Upper lobe of left lung (tissue), 6 donors: ENCODE measurements around the gene AFAP1. TPM values are rescaled to one million over a fixed set of nuclear protein-coding genes. Genes with fewer than 3 reads are reported as not detected.

Experiments
- ATAC-seq, 2 donors: fragments of 200-7000 bp; cut with Tn5 transposase; one replicate each; pipeline ENCODE4 v1.9.1; 2022; ENCODE audit warnings: mild to moderate bottlenecking in 2 of 2, moderate library complexity in 2 of 2; ENCODE audit not compliant: low FRiP score in 2 of 2
- DNase-seq, 2 donors: peaks; one replicate each; pipeline ENCODE4 v3.0.0-alpha.2; 2019 to 2020
- H3K27ac ChIP-seq, 4 donors: fragments of 200-600 bp; sonication (generic); one replicate each; pipeline ENCODE4 v1.5.1; 2016 to 2019
- H3K27me3 ChIP-seq, 4 donors: fragments of 200-600 bp; sonication (generic); one replicate each; pipeline ENCODE4 v1.5.1; 2017 to 2019
- H3K36me3 ChIP-seq, 4 donors: fragments of 200-600 bp; sonication (generic); one replicate each; pipeline ENCODE4 v1.5.1; 2016 to 2019
- H3K4me1 ChIP-seq, 4 donors: fragments of 200-600 bp; sonication (generic); one replicate each; pipeline ENCODE4 v1.5.1; 2018 to 2019
- H3K4me3 ChIP-seq, 4 donors: fragments of 200-600 bp; sonication (generic); one replicate each; pipeline ENCODE4 v1.5.1; 2017 to 2019; ENCODE audit warnings: mild to moderate bottlenecking in 2 of 4, moderate library complexity in 1 of 4
- H3K9me3 ChIP-seq, 4 donors: fragments of 200-600 bp; sonication (generic); one replicate each; pipeline ENCODE4 v1.5.1; 2018 to 2019
- EP300 ChIP-seq, 4 donors: sonication (generic); formaldehyde crosslinking; IDR thresholded peaks; one replicate each; pipeline ENCODE4 v1.5.1; 2017; ENCODE audit warnings: antibody characterized with exemption in 4 of 4, control low read depth in 2 of 4
- POLR2A ChIP-seq, 4 donors: fragments of 450-650 bp; IDR thresholded peaks; one replicate each; pipeline ENCODE4 v1.5.1; 2016 to 2017; ENCODE audit warnings: antibody characterized with exemption in 4 of 4, mild to moderate bottlenecking in 2 of 4
- POLR2AphosphoS5 ChIP-seq, 2 donors: sonication (generic); formaldehyde crosslinking; IDR thresholded peaks; one replicate each; pipeline ENCODE4 v1.5.1; 2017; ENCODE audit warnings: antibody characterized with exemption in 2 of 2
- WGBS, 2 donors: methylation state at CpG; one replicate each; pipeline ENCODE4 v1.1.5; 2017 to 2018; 5-methylcytosine and 5-hydroxymethylcytosine counted together
- total RNA-seq, 6 donors: library from RNA; depleted of rRNA in 4 of 6; stranded (reverse); fragments of >200 nt in 4 of 6; gene quantifications; one replicate each; pipeline versions ENCODE4 v1.1.0 to v1.2.1, GENCODE V29; 2016 to 2021
- TF ChIP-seq, protein P1 (sequence below), 6 experiments: fragments of 450-650 bp in 4 of 6; fragments of 200-600 bp in 2 of 6; sonication (generic) in 2 of 6; IDR thresholded peaks; one replicate each; pipeline ENCODE4 v1.5.1; 2016 to 2019; ENCODE audit warnings: antibody characterized with exemption in 6 of 6
- donor health status: DM: no; HTN: no; CAD: no; lungs with moderate emphysema.
- donor health status: DM: no; HTN: yes; CAD: no; lungs with severe emphysema.

Gene AFAP1
- total RNA-seq, 6 donors from 2014 or later: 10.9 to 26.7 (median 19.2) TPM

DNA sequence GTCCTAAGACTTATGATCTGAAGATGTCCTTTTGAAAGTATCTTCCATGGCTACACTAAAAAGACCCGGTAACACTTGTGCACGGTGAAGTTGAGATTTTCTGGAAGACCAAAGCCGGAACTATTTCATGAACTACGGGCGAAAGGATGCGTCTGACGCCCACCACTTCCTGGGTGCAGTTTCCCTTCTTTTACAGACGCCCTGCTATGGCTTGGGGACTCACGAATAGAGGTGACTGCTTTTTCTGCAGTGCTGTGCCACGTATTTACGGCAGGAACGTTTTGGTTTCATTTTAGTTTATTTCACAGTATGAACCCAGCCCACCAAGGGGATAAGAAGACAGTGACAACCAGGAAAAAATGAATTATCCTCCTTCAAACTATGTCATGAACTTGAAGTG, 180.4 kb downstream of the AFAP1 start:
- peak overlapping the region in 1 of 4 donors; percentile 21 for H3K27ac ChIP-seq
- ATAC-seq (no peak), DNase-seq (no peak)
- peaks cover 0 to 19% (median 7%) of the 10 kb centered on the region in 4 donors for H3K36me3 ChIP-seq
- H3K9me3 ChIP-seq: no peaks in the 10 kb centered on the region
- no peaks in the 10 kb centered on the region for H3K27me3 ChIP-seq
- 69 to 77% methylated on average over 12 of the region's 12 CpGs for WGBS, 2 donors
- H3K4me3 ChIP-seq: no peak overlapping the region
- TF ChIP-seq EP300 (IDR thresholded peaks at IDR 0.05) (no peak), POLR2AphosphoS5 (IDR thresholded peaks at IDR 0.05) (no peak), POLR2A (IDR thresholded peaks at IDR 0.05) (no peak)
- TF ChIP-seq, protein P1, sequence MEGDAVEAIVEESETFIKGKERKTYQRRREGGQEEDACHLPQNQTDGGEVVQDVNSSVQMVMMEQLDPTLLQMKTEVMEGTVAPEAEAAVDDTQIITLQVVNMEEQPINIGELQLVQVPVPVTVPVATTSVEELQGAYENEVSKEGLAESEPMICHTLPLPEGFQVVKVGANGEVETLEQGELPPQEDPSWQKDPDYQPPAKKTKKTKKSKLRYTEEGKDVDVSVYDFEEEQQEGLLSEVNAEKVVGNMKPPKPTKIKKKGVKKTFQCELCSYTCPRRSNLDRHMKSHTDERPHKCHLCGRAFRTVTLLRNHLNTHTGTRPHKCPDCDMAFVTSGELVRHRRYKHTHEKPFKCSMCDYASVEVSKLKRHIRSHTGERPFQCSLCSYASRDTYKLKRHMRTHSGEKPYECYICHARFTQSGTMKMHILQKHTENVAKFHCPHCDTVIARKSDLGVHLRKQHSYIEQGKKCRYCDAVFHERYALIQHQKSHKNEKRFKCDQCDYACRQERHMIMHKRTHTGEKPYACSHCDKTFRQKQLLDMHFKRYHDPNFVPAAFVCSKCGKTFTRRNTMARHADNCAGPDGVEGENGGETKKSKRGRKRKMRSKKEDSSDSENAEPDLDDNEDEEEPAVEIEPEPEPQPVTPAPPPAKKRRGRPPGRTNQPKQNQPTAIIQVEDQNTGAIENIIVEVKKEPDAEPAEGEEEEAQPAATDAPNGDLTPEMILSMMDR (IDR thresholded peaks at IDR 0.05): no peak
- no peaks in the 10 kb centered on the region for H3K4me1 ChIP-seq

DNA sequence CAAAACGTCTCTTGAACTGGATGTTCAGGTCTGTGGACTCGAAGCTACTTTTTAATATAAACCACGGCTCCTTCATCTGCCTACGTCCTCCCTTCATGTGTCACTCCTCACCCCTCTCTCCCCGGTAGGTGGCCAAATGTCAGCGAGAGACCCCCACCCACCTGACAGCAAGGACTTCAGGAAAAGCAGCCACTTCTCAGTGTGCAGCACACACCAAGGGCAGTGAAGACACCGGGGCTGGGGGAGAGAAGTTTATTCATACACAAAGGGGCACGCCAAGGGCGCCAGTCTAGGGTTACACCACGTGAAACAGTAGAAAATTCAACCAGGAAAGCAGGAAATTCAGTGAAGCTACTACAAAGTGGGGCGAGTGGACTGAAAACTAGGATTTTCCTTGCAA, 181.2 kb downstream of the AFAP1 start:
- 85 to 92% methylated on average over 11 of the region's 11 CpGs for WGBS, 2 donors
- ATAC-seq: no peak
- H3K27ac ChIP-seq: no peak overlapping the region

DNA sequence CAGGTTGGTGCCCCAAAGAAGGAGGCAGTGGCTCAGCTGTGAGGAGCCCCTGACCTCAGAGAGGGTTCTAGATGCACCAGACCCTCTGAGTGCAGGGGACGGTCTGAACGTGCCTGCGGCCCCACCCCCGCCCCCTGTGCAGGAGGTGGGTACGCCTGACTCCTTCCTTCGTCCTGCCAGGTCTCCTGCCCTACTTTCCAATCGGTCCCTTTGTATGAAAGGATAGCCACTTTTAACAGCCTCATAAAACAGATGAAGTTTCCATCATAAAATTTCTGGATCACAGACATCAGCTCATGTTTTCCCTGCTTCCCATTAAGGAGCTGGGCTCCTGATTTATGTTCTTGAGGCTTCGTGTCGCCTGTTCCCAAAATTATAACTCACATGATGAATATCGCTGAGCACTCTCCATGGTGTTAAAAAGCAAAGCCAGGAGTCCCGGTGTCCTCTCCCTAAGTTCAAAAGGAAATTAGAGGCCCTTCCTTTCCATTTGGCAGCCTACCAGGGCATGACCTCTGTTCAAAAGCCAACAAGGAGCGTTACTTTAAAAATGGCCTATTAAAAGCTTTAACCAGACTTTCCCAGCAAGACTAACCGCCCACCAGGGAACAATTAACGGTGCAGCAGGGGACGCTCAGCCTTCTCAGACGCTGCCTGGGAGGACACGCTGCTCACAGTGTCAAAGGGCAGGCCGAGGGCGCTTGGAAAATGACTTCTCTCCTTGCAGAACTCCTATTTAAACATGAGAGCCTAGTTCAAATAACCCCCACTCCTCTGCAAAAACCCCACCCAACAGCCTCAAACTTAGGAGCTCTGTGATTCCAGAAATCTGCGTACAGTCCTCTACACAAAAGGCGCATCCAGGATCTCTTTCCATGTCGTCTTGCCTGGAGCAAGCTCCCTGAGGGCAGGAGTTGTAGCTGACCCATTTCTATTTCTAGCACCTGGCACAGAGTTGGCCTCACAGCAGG, 181.9 kb downstream of the AFAP1 start:
- Histone ChIP-seq H3K4me1 (no peaks in the 10 kb centered on the region), H3K36me3 (peaks cover 0 to 8% (median 0%) of the 10 kb centered on the region in 4 donors), H3K4me3 (no peak overlapping the region), H3K27ac (no peak overlapping the region), H3K27me3 (no peaks in the 10 kb centered on the region), H3K9me3 (no peaks in the 10 kb centered on the region)
- DNase-seq (no peak), ATAC-seq (no peak)
- TF ChIP-seq, protein P1 (IDR thresholded peaks at IDR 0.05): no peak
- no peak for TF ChIP-seq POLR2A (IDR thresholded peaks at IDR 0.05)
- no peak for TF ChIP-seq EP300 (IDR thresholded peaks at IDR 0.05)
- no peak for TF ChIP-seq POLR2AphosphoS5 (IDR thresholded peaks at IDR 0.05)
- 72 to 79% methylated on average over 22 of the region's 22 CpGs for WGBS, 2 donors

More for the DNA sequence above, 181.2 kb downstream of the AFAP1 start:
- Histone ChIP-seq H3K9me3 (no peaks in the 10 kb centered on the region), H3K36me3 (peaks cover 0 to 15% (median 4%) of the 10 kb centered on the region in 4 donors), H3K4me1 (no peaks in the 10 kb centered on the region), H3K4me3 (no peak overlapping the region), H3K27me3 (no peaks in the 10 kb centered on the region)
- TF ChIP-seq POLR2AphosphoS5 (IDR thresholded peaks at IDR 0.05): no peak
- no peak for TF ChIP-seq POLR2A (IDR thresholded peaks at IDR 0.05)
- TF ChIP-seq EP300 (IDR thresholded peaks at IDR 0.05): no peak
- TF ChIP-seq, protein P1 (IDR thresholded peaks at IDR 0.05): no peak
- DNase-seq: no peak

DNA sequence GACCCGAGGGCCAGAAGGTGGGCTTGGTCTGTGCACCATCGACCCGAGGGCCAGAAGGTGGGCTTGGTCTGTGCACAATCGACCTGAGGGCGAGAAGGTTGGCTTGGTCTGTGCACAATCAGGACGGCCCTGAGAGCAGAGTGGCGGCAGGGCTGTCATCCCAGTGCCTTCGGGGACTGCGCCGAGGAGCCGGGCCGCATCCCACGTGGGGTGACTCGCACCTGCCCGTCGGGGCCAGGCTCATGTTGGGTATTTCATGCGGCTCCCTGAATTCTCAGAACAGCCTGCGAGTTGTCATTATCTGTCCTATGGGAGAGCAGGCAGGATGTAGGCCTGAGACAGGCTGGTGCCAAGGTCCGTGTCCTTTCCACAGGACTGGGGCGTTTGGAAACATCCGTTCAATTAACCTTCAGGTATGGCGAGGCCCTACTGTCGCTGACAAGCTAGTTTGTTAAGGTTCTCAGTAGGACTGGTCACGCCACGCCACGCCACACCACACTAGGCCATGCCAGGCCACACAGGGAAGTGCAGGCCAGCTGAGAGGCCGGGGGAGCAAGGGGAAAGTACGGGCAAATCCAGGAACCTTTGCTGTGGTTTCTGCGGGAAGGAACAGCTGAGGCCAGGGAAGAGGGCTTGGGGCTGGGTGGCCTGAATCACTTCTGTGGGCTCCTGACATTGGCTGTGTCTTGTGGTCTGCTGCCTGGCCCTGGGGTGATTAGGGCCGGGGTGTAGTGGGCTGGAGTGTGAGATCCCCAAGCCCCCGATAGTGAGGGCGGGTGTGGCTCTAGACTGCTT, 182.9 kb downstream of the AFAP1 start:
- 88 to 95% methylated on average over 24 to 29 of the region's 32 CpGs for WGBS, 2 donors
- H3K36me3 ChIP-seq: no peaks in the 10 kb centered on the region
- DNase-seq (no peak), ATAC-seq (no peak)
- no peaks in the 10 kb centered on the region for H3K27me3 ChIP-seq
- no peaks in the 10 kb centered on the region for H3K4me1 ChIP-seq
- H3K9me3 ChIP-seq: no peaks in the 10 kb centered on the region
- H3K27ac ChIP-seq: no peak overlapping the region
- no peak overlapping the region for H3K4me3 ChIP-seq
- no peak for TF ChIP-seq POLR2A (IDR thresholded peaks at IDR 0.05)
- TF ChIP-seq EP300 (IDR thresholded peaks at IDR 0.05): no peak
- TF ChIP-seq POLR2AphosphoS5 (IDR thresholded peaks at IDR 0.05): no peak
- TF ChIP-seq, protein P1 (IDR thresholded peaks at IDR 0.05): no peak
